ENCODE results near the gene C2.

DNA sequence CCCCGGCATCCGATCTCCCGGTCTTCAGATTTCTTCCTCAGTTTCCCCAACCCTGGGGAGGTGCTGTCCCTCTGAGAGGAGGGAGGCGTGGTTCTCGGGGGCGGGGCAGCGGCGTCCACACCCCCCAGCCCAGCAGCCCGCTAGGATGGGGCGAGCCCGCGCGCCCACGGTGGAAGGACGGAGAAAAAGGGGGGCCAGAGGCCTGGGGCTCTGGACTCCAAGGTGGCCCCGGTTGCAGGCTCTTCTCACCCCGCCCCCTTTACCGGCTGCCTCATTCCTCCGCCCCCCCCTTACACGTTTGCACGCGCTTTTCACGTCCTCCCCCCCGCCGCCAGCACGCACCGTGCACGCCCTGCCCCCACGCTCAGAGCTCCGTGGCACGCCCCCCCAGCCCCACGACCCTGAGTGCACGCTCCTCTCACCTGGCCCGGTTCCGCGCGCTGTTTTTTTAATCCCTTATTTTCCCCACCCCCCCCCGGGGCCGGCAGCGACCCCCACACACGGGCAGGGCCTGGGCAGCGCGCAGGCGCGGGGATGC lies 26.0 kb upstream of the C2 start:
- TF ChIP-seq, protein P1, sequence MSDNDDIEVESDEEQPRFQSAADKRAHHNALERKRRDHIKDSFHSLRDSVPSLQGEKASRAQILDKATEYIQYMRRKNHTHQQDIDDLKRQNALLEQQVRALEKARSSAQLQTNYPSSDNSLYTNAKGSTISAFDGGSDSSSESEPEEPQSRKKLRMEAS (IDR thresholded peaks at IDR 0.05): no peak; the same call in 1 of the 2 replicates
- no peak for TF ChIP-seq CEBPB (IDR thresholded peaks at IDR 0.05)
- TF ChIP-seq FOXM1 (IDR thresholded peaks at IDR 0.05; ENCODE audit: borderline replicate concordance, low read depth): no peak
- TF ChIP-seq EP300 (IDR thresholded peaks at IDR 0.05; ENCODE audit: borderline replicate concordance): no peak
- no peak for TF ChIP-seq CREB1 (IDR thresholded peaks at IDR 0.05; ENCODE audit: low read depth)
